IPS-NIHi11 (cell line): ENCODE measurements around the gene PRUNE1.

ENCODE experiments used
- DNase-seq: peaks from one replicate; pipeline ENCODE4 v3.0.0; 2012; ENCODE audit warnings: mixed read lengths, low spot score

PRUNE1 gene

GRCh38 chr1:151008244-151009205 is at the start of gene PRUNE1:
PRUNE1 (plus strand) TSS chr1:151008449; CDS start chr1:151008633, 184 bp downstream.
- DNase-seq: peak; percentile 100

DNA sequence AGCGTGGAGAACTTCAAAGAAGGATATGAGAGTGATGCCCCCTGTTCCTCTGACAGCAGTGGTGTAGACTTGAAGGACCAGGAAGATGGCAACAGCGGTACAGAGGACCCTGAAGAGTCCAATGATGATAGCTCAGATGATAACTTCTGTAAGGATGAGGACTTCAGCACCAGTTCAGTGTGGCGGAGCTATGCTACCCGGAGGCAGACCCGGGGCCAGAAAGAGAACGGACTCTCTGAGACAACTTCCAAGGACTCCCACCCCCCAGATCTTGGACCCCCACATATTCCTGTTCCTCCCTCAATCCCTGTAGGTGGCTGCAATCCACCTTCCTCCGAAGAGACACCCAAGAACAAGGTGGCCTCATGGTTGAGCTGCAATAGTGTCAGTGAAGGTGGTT is 47.6 kb upstream of the PRUNE1 start:
- no peak for DNase-seq

- no peak for DNase-seq
Observed at GRCh38 chr1:150961756-150962155, 46.5 kb upstream of the PRUNE1 start.

DNA sequence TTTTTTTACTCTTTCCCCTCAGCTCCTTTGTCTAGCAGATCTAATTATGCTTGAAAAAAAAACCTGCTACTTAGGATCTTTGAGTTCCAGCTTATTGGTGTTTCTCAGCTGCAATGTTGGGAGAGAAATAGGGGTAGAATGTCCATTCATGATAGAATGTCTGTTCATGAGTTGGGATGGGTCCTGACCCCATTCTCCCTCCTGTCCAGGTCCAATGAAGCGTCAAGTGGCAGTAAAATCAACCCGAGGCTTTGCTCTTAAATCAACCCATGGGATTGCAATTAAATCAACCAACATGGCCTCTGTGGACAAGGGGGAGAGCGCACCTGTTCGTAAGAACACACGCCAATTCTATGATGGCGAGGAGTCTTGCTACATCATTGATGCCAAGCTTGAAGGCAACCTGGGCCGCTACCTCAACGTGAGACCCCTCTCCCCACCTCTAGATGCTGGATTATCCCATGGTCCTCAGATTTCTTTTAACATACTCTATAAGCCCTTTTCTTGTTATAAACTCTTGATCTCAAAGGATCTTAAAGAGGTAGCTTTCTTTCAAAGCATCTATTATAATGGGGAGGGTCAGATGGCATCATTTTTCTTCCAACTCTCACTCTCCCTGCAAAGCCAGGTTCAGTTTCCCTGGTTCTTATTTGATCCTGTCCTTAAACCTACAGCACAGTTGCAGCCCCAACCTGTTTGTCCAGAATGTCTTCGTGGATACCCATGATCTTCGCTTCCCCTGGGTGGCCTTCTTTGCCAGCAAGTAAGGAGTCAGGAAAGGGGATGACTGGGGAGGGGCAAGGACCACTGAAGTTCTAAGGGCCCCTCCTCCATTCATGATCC is 44.7 kb upstream of the PRUNE1 start:
- no peak for DNase-seq

- no peak for DNase-seq
Observed at GRCh38 chr1:150964164-150964489, 44.1 kb upstream of the PRUNE1 start.

DNA sequence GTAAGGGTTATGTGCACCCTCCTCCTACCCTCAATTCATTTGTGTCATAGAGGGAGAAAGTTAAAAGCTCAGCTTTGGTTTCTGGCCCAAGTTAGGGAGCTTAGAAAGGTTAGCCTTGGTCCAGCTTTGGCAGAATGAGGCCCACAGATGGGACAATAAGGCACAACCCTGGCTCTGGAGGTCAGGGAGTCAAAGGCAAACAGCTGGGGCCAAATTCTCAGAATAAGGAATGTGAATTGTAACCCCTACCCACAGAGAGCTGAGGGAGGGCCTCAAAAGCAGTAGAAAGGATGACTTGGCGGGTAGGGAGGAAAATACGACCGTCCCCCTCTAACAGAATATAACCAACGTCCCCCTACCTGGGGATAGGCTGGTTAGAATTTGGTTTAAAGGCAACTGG is 42.6 kb upstream of the PRUNE1 start:
- DNase-seq: no peak

- DNase-seq: no peak
Observed at GRCh38 chr1:150966011-150966410, 42.2 kb upstream of the PRUNE1 start.

- DNase-seq: no peak
Observed at GRCh38 chr1:150967936-150968335, 40.3 kb upstream of the PRUNE1 start.

DNA sequence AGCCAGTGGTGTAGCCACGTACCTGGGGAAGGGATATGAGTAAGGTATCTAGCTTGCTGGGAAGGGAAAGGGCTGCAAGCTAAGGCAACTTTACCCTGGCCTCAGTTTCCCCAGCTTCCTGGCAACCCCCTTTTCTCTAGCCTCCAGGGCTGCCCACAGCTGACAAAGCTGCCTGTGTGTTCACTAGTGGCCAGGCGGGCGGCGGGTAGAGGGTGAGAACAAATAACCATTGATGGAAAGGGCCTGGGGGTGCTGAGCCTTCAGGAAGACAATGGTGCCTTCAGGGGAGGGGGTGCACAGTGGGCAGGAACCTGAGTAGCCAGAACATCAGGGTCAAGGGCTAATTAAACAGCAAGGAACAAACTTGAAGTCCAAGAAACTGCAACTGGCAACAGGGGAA is 39.8 kb upstream of the PRUNE1 start:
- no peak for DNase-seq

GRCh38 chr1:150969626-150970025 is 38.6 kb upstream of the PRUNE1 start:
- no peak for DNase-seq

- no peak for DNase-seq
Observed at GRCh38 chr1:150970808-150971582, 37.3 kb upstream of the PRUNE1 start.

DNA sequence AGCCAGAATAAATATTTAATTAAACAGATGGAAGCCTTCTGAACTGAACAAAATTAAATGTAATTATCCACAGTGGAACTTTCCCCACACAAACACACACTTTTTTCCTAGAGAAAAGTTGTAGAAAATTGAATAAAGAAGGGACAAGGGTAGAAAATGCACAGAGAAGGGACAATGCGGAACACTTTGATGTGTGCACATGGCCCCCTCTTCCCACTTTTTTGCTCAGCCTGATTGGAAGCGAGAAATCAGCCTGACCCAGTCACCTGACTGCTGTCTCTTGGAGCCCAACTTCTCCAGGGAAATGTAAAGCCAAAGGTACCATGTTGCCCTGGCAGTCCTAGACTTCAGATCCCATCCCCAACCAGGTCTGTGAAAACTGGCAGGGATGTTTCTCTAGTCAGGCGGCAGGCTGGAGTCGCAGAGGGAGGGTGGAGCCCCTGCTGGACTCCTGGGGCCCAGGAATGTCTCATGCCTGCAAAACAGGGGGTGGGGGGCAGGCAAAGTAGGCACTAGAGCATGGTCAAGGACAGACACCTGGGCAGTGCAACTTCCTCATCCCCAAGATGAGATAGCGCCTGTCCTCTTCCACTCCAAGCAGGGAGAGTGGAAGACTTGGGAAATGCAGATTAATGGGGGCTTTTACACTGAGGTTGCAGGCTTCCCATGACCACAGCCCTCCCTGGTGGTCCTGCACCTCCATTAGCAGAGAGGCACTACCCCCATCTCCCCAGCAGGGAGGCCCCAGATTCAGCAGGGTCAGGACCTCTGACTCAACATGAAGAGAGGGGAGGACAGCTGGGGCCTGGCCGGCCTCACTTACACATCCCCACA is 36.4 kb upstream of the PRUNE1 start:
- peak; percentile 38 for DNase-seq

GRCh38 chr1:150972417-150972940 is 35.8 kb upstream of the PRUNE1 start:
- DNase-seq: no peak

GRCh38 chr1:150973258-150973835 is 34.9 kb upstream of the PRUNE1 start:
- no peak for DNase-seq

DNA sequence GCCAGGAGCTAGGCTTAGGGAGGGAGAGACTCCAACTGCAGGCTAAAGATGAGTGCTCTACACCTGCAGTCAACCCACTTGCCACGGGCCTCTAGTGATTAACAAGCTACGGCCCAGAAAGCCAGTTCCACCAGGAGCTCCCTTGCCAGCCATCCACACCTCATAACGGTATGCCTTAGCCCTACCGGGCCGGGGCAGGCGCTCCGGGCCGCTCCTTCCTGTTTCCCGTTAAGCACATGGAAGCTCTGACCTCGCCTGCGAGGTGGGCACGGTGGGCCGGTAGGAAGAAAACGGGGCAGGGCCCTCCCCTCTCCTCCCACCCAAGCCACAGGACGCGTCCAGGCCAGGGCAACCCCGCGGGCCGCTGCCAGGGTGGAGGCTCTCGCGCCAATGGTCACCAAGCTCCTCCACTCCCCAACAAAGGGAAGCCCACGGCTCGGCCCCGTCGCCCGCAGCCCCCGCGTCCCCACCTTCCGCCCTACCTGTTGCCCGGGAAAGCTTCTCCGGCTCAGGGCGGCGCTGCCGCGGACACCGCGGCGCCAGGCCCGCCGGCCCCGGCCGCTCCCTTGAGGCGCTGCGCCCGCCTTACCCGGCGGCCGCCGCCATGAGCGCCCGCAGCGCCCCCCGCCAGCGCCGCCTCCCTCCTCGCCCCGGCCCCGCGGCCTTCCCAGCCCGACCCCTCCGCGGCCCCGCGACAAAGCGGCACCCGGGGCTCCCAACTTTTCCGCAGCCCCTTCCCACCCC is 34.2 kb upstream of the PRUNE1 start:
- DNase-seq: peak; percentile 60

- DNase-seq: peak; percentile 90
Observed at GRCh38 chr1:150974580-150975478, 33.4 kb upstream of the PRUNE1 start, which contains the start of gene CERS2. CERS2 (minus strand) TSS chr1:150974835; CDS start chr1:150969090, 5,745 bp downstream.

DNA sequence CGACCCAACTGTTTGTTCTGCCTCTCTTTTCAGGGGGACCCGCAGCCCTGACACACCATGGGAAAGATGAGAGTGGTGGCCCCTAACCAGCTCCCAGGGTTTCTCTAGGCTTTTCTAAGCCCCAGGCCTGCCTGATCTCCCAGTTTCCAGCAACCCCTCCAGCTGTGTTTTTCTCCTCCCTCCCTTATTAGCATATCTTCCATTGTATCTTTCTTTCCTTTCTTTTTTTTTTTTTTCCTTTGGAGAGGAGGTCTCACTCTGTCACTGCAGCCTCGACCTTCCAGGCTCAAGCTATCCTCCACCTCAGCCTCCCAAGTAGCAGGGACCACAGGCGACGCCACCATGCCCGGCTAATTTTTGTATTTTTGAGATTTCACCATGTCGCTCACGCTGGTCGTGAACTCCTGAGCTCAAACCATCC is 31.8 kb upstream of the PRUNE1 start:
- peak; percentile 47 for DNase-seq

GRCh38 chr1:150976879-150977694 is 31.2 kb upstream of the PRUNE1 start:
- peak; percentile 65 for DNase-seq
